Measurements from ENCODE around the gene CCL11.

GRCh38 chr17:34299027-34299426 lies 13.5 kb downstream of the CCL11 start:
- TF ChIP-seq, protein P1, sequence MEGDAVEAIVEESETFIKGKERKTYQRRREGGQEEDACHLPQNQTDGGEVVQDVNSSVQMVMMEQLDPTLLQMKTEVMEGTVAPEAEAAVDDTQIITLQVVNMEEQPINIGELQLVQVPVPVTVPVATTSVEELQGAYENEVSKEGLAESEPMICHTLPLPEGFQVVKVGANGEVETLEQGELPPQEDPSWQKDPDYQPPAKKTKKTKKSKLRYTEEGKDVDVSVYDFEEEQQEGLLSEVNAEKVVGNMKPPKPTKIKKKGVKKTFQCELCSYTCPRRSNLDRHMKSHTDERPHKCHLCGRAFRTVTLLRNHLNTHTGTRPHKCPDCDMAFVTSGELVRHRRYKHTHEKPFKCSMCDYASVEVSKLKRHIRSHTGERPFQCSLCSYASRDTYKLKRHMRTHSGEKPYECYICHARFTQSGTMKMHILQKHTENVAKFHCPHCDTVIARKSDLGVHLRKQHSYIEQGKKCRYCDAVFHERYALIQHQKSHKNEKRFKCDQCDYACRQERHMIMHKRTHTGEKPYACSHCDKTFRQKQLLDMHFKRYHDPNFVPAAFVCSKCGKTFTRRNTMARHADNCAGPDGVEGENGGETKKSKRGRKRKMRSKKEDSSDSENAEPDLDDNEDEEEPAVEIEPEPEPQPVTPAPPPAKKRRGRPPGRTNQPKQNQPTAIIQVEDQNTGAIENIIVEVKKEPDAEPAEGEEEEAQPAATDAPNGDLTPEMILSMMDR (conservative IDR thresholded peaks at IDR 0.05; ENCODE audit: low read depth, low read length) = no peak
- TF ChIP-seq EZH2phosphoT487 (IDR thresholded peaks at IDR 0.05; ENCODE audit: borderline replicate concordance, low read length) = no peak

All from PC-3 (cell line).